SIG-M5 (cell line): Measurements from ENCODE around the gene GSK3A.
A peak's percentile ranks its signal among the peaks of the same experiment; 100 is the strongest.

Experiments used
- DNase-seq: peaks from one replicate; lab custom pipeline; 2025; lab: John Stamatoyannopoulos, UW

The GSK3A gene

GRCh38 chr19:42199440-42200115 is 42.8 kb downstream of the GSK3A start:
- DNase-seq = peak; percentile 59

GRCh38 chr19:42198676-42199439 is 43.5 kb downstream of the GSK3A start:
- no peak for DNase-seq

GRCh38 chr19:42197375-42197817 is 45.0 kb downstream of the GSK3A start:
- DNase-seq = no peak

- no peak for DNase-seq
These were observed 46.1 kb downstream of the GSK3A start for GRCh38 chr19:42196011-42197001.

- no peak for DNase-seq
These were observed 48.7 kb downstream of the GSK3A start for GRCh38 chr19:42193706-42194105.

GRCh38 chr19:42193294-42193693 is 49.1 kb downstream of the GSK3A start:
- DNase-seq = no peak

GRCh38 chr19:42191855-42192254 is 50.5 kb downstream of the GSK3A start:
- no peak for DNase-seq

GRCh38 chr19:42191330-42191729 is 51.1 kb downstream of the GSK3A start:
- no peak for DNase-seq

GRCh38 chr19:42189133-42189532 is 53.3 kb downstream of the GSK3A start:
- no peak for DNase-seq

GRCh38 chr19:42188665-42189064 is 53.7 kb downstream of the GSK3A start:
- no peak for DNase-seq

GRCh38 chr19:42185277-42185676 is 57.1 kb downstream of the GSK3A start:
- DNase-seq = no peak

GRCh38 chr19:42184401-42184861 is 58.0 kb downstream of the GSK3A start:
- DNase-seq = no peak
